Neutrophil (primary cell): ENCODE results near the gene GRM6.

Experiments used
- H3K27ac ChIP-seq: fragments of 200-600 bp; sonication (generic); 2 replicates; pipeline ENCODE4 v1.5.1; 2016; ENCODE audit warnings: mild to moderate bottlenecking, moderate library complexity
- H3K27me3 ChIP-seq: fragments of 200-600 bp; sonication (generic); 2 replicates; pipeline ENCODE4 v1.6.0; 2016; ENCODE audit warnings: mild to moderate bottlenecking
- H3K36me3 ChIP-seq: fragments of 200-600 bp; sonication (generic); 2 replicates; pipeline ENCODE4 v1.5.1; 2017
- H3K4me1 ChIP-seq, 2 experiments: fragments of 200-600 bp in 1 of 2; sonication (generic) in 1 of 2; 1 replicate in 1 of 2; 2 replicates in 1 of 2; pipeline versions ENCODE4 v1.5.1 to v1.6.1; 2013 to 2016; ENCODE audit warnings: low read depth in 1 of 2, low read length in 1 of 2, mild to moderate bottlenecking in 1 of 2, moderate library complexity in 1 of 2; ENCODE audit not compliant: control insufficient read depth in 1 of 2, insufficient read depth in 1 of 2
- H3K4me3 ChIP-seq, 2 experiments: fragments of 200-600 bp in 1 of 2; sonication (generic) in 1 of 2; 1 replicate in 1 of 2; 2 replicates in 1 of 2; pipeline ENCODE4 v1.5.1; 2013 to 2016; ENCODE audit warnings: low read depth in 1 of 2, low read length in 1 of 2, mild to moderate bottlenecking in 1 of 2, moderate library complexity in 1 of 2
- H3K9me3 ChIP-seq: fragments of 200-600 bp; sonication (generic); 2 replicates; pipeline ENCODE4 v1.5.1; 2016
- CTCF ChIP-seq: fragments of 200-600 bp; sonication (generic); IDR thresholded peaks from 2 replicates; pipeline ENCODE4 v1.5.1; 2016; ENCODE audit warnings: antibody characterized with exemption

GRM6 gene

GRCh38 chr5:178982941-178983340, 12.2 kb downstream of the GRM6 start:
- Histone ChIP-seq H3K9me3 (peaks cover 9% of the 10 kb centered on the region), H3K27me3 (no peaks in the 10 kb centered on the region), H3K4me3 (no peak overlapping the region), H3K4me1 (no peaks in the 10 kb centered on the region), H3K27ac (no peak overlapping the region), H3K36me3 (no peaks in the 10 kb centered on the region)
- TF ChIP-seq CTCF: no peak

- Histone ChIP-seq H3K4me3 (no peak overlapping the region), H3K4me1 (no peaks in the 10 kb centered on the region), H3K27ac (no peak overlapping the region), H3K36me3 (no peaks in the 10 kb centered on the region), H3K27me3 (no peaks in the 10 kb centered on the region), H3K9me3 (peaks cover 9% of the 10 kb centered on the region)
- TF ChIP-seq CTCF: no peak
Observed at GRCh38 chr5:178981381-178981780, 13.7 kb downstream of the GRM6 start.

- no peaks in the 10 kb centered on the region for H3K4me1 ChIP-seq
- H3K36me3 ChIP-seq: no peaks in the 10 kb centered on the region
- no peak overlapping the region for H3K27ac ChIP-seq
- no peaks in the 10 kb centered on the region for H3K27me3 ChIP-seq
- no peak overlapping the region for H3K4me3 ChIP-seq
- TF ChIP-seq CTCF: no peak
- H3K9me3 ChIP-seq: peaks cover 31% of the 10 kb centered on the region
Observed at GRCh38 chr5:178965465-178966055, 29.6 kb downstream of the GRM6 start.

- H3K4me1 ChIP-seq: no peaks in the 10 kb centered on the region
- H3K4me3 ChIP-seq: no peak overlapping the region
- TF ChIP-seq CTCF: no peak
- H3K27ac ChIP-seq: no peak overlapping the region
- H3K27me3 ChIP-seq: peaks cover 30% of the 10 kb centered on the region
- peaks cover 41% of the 10 kb centered on the region for H3K9me3 ChIP-seq
- H3K36me3 ChIP-seq: no peaks in the 10 kb centered on the region
Observed at GRCh38 chr5:178941361-178941760, 53.8 kb downstream of the GRM6 start.

- Histone ChIP-seq H3K4me3 (no peak within 1 kb of the TSS), H3K27ac (no peak within 1 kb of the TSS), H3K9me3 (peaks cover 42% of the 10 kb centered on the region)
Observed at GRCh38 chr5:178940569-178941360, 54.4 kb downstream of the GRM6 start, which contains the start of gene ZNF454. Gene ZNF454, plus strand, starts transcription at chr5:178941198. Its CDS starts 1,594 bp downstream, at chr5:178942792.

More at GRCh38 chr5:178940569-178941360, 54.4 kb downstream of the GRM6 start, which contains the start of gene ZNF454:
- no peak for TF ChIP-seq CTCF
- H3K36me3 ChIP-seq: no peaks in the 10 kb centered on the region
- peaks cover 30% of the 10 kb centered on the region for H3K27me3 ChIP-seq
- no peaks in the 10 kb centered on the region for H3K4me1 ChIP-seq
